DND-41 (cell line): ENCODE data around the gene EFCC1.

ENCODE experiments used
- CTCF ChIP-seq: IDR thresholded peaks from 2 replicates; pipeline ENCODE4 v1.5.1; 2012; ENCODE audit warnings: borderline replicate concordance, low read length, moderate library complexity, mild to moderate bottlenecking; ENCODE audit not compliant: poor library complexity, severe bottlenecking; ENCODE audit errors: extremely low read depth
- EZH2 ChIP-seq: IDR thresholded peaks from 3 replicates; pipeline ENCODE4 v1.6.1; 2012; ENCODE audit warnings: borderline replicate concordance, low read depth, mild to moderate bottlenecking, moderate library complexity, low read length, inconsistent platforms; ENCODE audit not compliant: severe bottlenecking

GRCh38 chr3:129003578-129004112 lies 2.5 kb downstream of the EFCC1 start:
- TF ChIP-seq CTCF (no peak), EZH2 (no peak)
